Activated naive CD4-positive, alpha-beta T cell treated with anti-CD3 and anti-CD28 coated beads, Interleukin-2, amount 10 ng/mL, durations not matched to agents 5 hours and 36 hours (primary cell): ENCODE measurements around the gene PHOX2B. TPM values are rescaled to one million over a fixed set of nuclear protein-coding genes. Genes with fewer than 3 reads are reported as not detected.

Experiments used
- total RNA-seq, 2 experiments: library from RNA; stranded (reverse); gene quantifications; one replicate each; pipeline ENCODE4 v1.2.3, GENCODE V29; 2021

Gene PHOX2B
- not detected for total RNA-seq

DNA sequence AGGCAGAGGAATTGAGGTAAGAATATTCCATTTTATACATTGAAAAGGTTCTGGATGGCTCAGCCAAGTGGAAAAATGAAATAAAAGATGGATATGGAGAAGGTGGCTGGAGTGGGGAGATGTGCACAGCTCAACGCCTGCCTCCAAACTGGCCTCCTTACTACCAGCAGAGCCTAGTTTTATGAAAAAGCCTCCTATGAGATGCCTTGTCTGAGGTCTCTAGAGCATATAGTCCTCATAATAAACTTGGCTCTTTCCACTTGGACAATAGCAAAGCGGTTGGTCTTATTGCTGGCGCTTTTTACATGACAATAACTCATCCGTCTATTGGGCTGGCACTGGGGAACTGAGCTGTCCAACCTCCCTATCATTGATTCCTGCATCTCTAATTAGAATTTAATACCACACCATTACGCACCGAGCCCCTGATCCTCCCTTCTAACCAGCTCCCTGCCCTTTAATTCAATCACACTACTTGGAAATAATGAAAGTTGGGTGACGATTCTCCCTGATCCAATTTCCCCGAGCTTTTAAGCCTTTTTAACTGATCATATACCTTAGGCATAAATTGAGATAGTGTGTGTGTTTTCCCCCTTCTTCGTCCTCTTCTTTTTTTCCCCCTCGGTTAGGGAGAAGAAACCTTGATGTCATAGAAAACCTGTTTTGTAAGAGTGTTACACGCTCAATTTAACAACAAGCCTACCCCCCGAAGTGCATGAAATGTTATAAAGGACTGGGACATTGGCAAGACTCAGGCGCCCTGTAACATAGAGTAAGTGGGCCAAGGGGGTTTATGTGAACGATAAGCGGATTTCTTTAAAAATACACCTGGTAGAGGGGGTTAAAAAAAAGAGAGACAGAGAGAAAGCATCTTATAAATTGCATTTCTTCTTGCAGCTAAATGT, at the start of gene PHOX2B:
PHOX2B (minus strand) TSS at position 155 of the 905 bp plus-strand sequence; CDS start at position 40, 115 bp downstream.

Other genes with a start within 250 kb of the PHOX2B start
- gene LIMCH1, start 210.6 kb downstream of the PHOX2B start, total RNA-seq: not detected
- 10 to 100 TPM; 43.3 to 47.8 TPM for gene TMEM33, start 186.7 kb upstream of the PHOX2B start, total RNA-seq
- gene DCAF4L1, start 233.0 kb upstream of the PHOX2B start, total RNA-seq: under 1 TPM; 0.12 to 0.15 TPM
- 10 to 100 TPM; 29.0 to 29.6 TPM for gene SLC30A9, start 241.8 kb upstream of the PHOX2B start, total RNA-seq